GM12878 (cell line): ENCODE data around the gene SEC11A. TPM values are rescaled to one million over a fixed set of nuclear protein-coding genes. Genes with fewer than 3 reads are reported as not detected.

Source experiments
- ATAC-seq: fragments of 200-7000 bp; cut with Tn5 transposase; 3 replicates; pipeline ENCODE4 v1.9.1; 2020; ENCODE audit warnings: mild to moderate bottlenecking, moderate library complexity
- BruUV-seq: library from RNA; stranded (reverse); fragments of 400-500 nt; replicated peaks from 2 replicates; lab custom pipeline; 2021; lab: Mats Ljungman, UMichigan
- CTCF ChIA-PET: fragments of 300-600 bp; sonication (Branson Sonifier 250); formaldehyde crosslinking; extraction: SDS; loops from one replicate; lab custom pipeline; 2021; ENCODE audit warnings: inconsistent platforms; lab: Yijun Ruan, JAX
- POLR2A ChIA-PET: fragments of 350-600 bp; formaldehyde crosslinking; extraction: SDS; loops from one replicate; lab custom pipeline; 2021; ENCODE audit warnings: inconsistent platforms; lab: Charles Lee
- RAD21 ChIA-PET: fragments of 300-600 bp; sonication (Branson Sonifier 250); formaldehyde crosslinking; loops from one replicate; lab custom pipeline; 2023; ENCODE audit warnings: antibody characterized with exemption; ENCODE audit not compliant: unreplicated experiment; lab: Charles Lee
- SMC1A ChIA-PET: fragments of 300-600 bp; sonication (Branson Sonifier 250); formaldehyde crosslinking; loops from one replicate; lab custom pipeline; 2023; ENCODE audit not compliant: unreplicated experiment, uncharacterized antibody; lab: Charles Lee
- DNase-seq: peaks from one replicate; pipeline ENCODE4 v3.0.0-alpha.2; 2011; ENCODE audit warnings: low read depth, low spot score
- FAIRE-seq: peaks from 3 replicates; lab custom pipeline; 2011; peaks lifted over from hg19 to GRCh38; lab: Jason Lieb, UNC
- H2AFZ ChIP-seq: 2 replicates; pipeline ENCODE4 v1.6.0; 2011; ENCODE audit warnings: low read depth, low read length, control low read depth; ENCODE audit not compliant: control insufficient read depth
- H3K27ac ChIP-seq: 2 replicates; pipeline ENCODE4 v1.5.1; 2011; ENCODE audit warnings: control low read depth; ENCODE audit not compliant: control insufficient read depth, insufficient read depth
- H3K27me3 ChIP-seq, 2 experiments: replicated peaks in 1 of 2; 2 replicates each; pipeline versions ENCODE4 v1.6.0 to v1.6.1; 2011; ENCODE audit warnings: low read length in 1 of 2; ENCODE audit not compliant: control insufficient read depth in 2 of 2, insufficient read depth in 2 of 2
- H3K36me3 ChIP-seq, 2 experiments: 2 replicates each; pipeline ENCODE4 v1.5.1; 2011; ENCODE audit warnings: low read length in 1 of 2; ENCODE audit not compliant: control insufficient read depth in 2 of 2, insufficient read depth in 2 of 2
- H3K4me1 ChIP-seq: 2 replicates; pipeline ENCODE4 v1.6.1; 2011; ENCODE audit warnings: mild to moderate bottlenecking, low read length, moderate library complexity, mixed read lengths; ENCODE audit not compliant: control insufficient read depth, insufficient read depth
- H3K4me2 ChIP-seq: 2 replicates; pipeline ENCODE4 v1.6.0; 2011; ENCODE audit warnings: control low read depth; ENCODE audit not compliant: control insufficient read depth, insufficient read depth
- H3K4me3 ChIP-seq: fragments of 200-600 bp; sonication (generic); 2 replicates; pipeline ENCODE4 v1.5.1; 2016
- H3K79me2 ChIP-seq: 2 replicates; pipeline ENCODE4 v1.6.0; 2011; ENCODE audit warnings: low read length; ENCODE audit not compliant: control insufficient read depth, insufficient read depth
- H3K9ac ChIP-seq: 2 replicates; pipeline ENCODE4 v1.8.0; 2011; ENCODE audit warnings: low read length, control low read depth, mixed read lengths; ENCODE audit not compliant: control insufficient read depth, insufficient read depth
- H3K9me3 ChIP-seq: replicated peaks from 3 replicates; pipeline ENCODE4 v1.5.1; 2011; ENCODE audit warnings: mild to moderate bottlenecking, low read length; ENCODE audit not compliant: control insufficient read depth, insufficient read depth
- H4K20me1 ChIP-seq: 2 replicates; pipeline ENCODE4 v1.6.0; 2011; ENCODE audit not compliant: control insufficient read depth, insufficient read depth
- BCLAF1 ChIP-seq: fragments of 450-650 bp; IDR thresholded peaks from 2 replicates; pipeline ENCODE4 v1.6.1; 2017; ENCODE audit warnings: antibody characterized with exemption, mild to moderate bottlenecking, moderate library complexity
- HDAC2 ChIP-seq: fragments of 200-600 bp; sonication (generic); IDR thresholded peaks from 2 replicates; pipeline ENCODE4 v1.6.1; 2017
- IKZF2 ChIP-seq, 2 experiments: fragments of 450-650 bp; IDR thresholded peaks; 2 replicates each; pipeline ENCODE4 v1.6.1; 2017; ENCODE audit warnings: mild to moderate bottlenecking in 2 of 2, moderate library complexity in 2 of 2
- KDM1A ChIP-seq: fragments of 200-600 bp; sonication (generic); IDR thresholded peaks from 2 replicates; pipeline ENCODE4 v1.6.1; 2016; ENCODE audit warnings: borderline replicate concordance
- RELB ChIP-seq: fragments of 450-650 bp; IDR thresholded peaks from 2 replicates; pipeline ENCODE4 v1.6.1; 2017; ENCODE audit warnings: low read depth, mild to moderate bottlenecking, moderate library complexity
- YY1 ChIP-seq: IDR thresholded peaks from 2 replicates; pipeline ENCODE4 v1.6.1; 2011; ENCODE audit warnings: low read depth, mild to moderate bottlenecking, low read length
- ZSCAN29 ChIP-seq: fragments of 450-650 bp; IDR thresholded peaks from 2 replicates; pipeline ENCODE4 v1.6.1; 2017; ENCODE audit warnings: mild to moderate bottlenecking, moderate library complexity
- WGBS: methylation state at CpG from one replicate; pipeline ENCODE4 v1.1.6; 2016; ENCODE audit warnings: low lambda C conversion rate; ENCODE audit not compliant: insufficient replicate concordance, insufficient coverage; ENCODE audit errors: missing lambda C conversion rate; 5-methylcytosine and 5-hydroxymethylcytosine counted together
- in situ Hi-C: fragments of 300-500 bp; cut with MboI; formaldehyde crosslinking; loops from 9 replicates; pipeline ENCODE4 v1.14.3; 2018; ENCODE audit warnings: mixed read lengths
- intact Hi-C: fragments of 100-400 bp; cut with micrococcal nuclease; formaldehyde crosslinking; loops from one replicate; pipeline ENCODE4 v1.14.2; 2022; ENCODE audit not compliant: unreplicated experiment
- polyA plus RNA-seq, 11 experiments: library from polyadenylated mRNA; depleted of rRNA in 4 of 11; unstranded in 6 of 11; stranded (reverse) in 5 of 11; fragments of >200 nt; fragmentation: Nextera tagmentation in 4 of 11; fragmentation: Illumina TruSeq in 1 of 11; extraction: Ambion mirVana in 4 of 11; extraction: Trizol in 1 of 11; gene quantifications; 1 replicate in 1 of 11; 2 replicates in 10 of 11; pipeline versions ENCODE4 v1.2.1 to v1.2.3, GENCODE V29; 2011 to 2016; ENCODE audit warnings: inconsistent platforms in 2 of 11, missing spikeins in 2 of 11, low read depth in 1 of 11
- total RNA-seq, 4 experiments: library from RNA; depleted of rRNA in 3 of 4; stranded (reverse); fragments of >200 nt in 3 of 4; fragmentation: Illumina TruSeq in 1 of 4; extraction: Trizol in 1 of 4; gene quantifications; 2 replicates each; pipeline versions ENCODE4 v1.2.1 to v1.2.3, GENCODE V29; 2013 to 2021

Gene SEC11A
- total and polyA plus RNA-seq, 10 of the 15 experiments (the other 5 are each of a cell fraction or from before 2014, with no cell fraction given), result 99.2 to 159 (median 143) TPM

GRCh38 chr15:84631706-84632272, 84.2 kb downstream of the SEC11A start:
- Histone ChIP-seq H3K9ac (peak overlapping the region; percentile 65), H3K4me1 (peaks cover 9% of the 10 kb centered on the region), H3K27ac (peak overlapping the region; percentile 70), H3K4me2 (peak overlapping the region; percentile 85), H4K20me1 (no peaks in the 10 kb centered on the region), H3K27me3 (no peaks in the 10 kb centered on the region), H2AFZ (peak overlapping the region; percentile 100), H3K4me3 (peak overlapping the region; percentile 71), H3K9me3 (no peaks in the 10 kb centered on the region), H3K79me2 (no peaks in the 10 kb centered on the region; the same call in 1 of the 2 replicates), H3K36me3 (no peaks in the 10 kb centered on the region)
- ChIA-PET CTCF (interaction anchor here (0.5 to 2.7 kb wide), 6 partner anchors 23 to 528 kb away, joined by 3 to 23 read pairs (median 8); partner anchors contain the start of gene WDR73), POLR2A (interaction anchor here (0.8 to 1.8 kb wide), 7 partner anchors 17 to 91 kb away, joined by 3 to 6 read pairs (median 5); partner anchors contain the start of genes SEC11A, WDR73 and ZSCAN2), RAD21 (interaction anchor here (0.9 to 3.2 kb wide), 7 partner anchors 22 to 282 kb away, joined by 3 to 18 read pairs (median 6); partner anchors contain the start of gene WDR73), SMC1A (interaction anchor here (0.7 to 4.3 kb wide), 12 partner anchors 22 to 193 kb away, joined by 3 to 22 read pairs (median 4); partner anchors contain the start of genes WDR73 and ZSCAN2)
- FAIRE-seq (no peak), ATAC-seq (peak; percentile 4), DNase-seq (no peak)
- TF ChIP-seq KDM1A, result no peak
- 0 out of 2 replicates have a peak, but pooled peaks have one; percentile 40 for TF ChIP-seq RELB
- TF ChIP-seq IKZF2 (IDR thresholded peaks at IDR 0.05), result peak; percentile 24 to 37; a peak in 1 of 4 replicates
- TF ChIP-seq YY1, result peak; percentile 64; the same call in 1 of the 2 replicates
- TF ChIP-seq BCLAF1, result no peak
- no peak for TF ChIP-seq HDAC2
- no peak for TF ChIP-seq ZSCAN29
- intact Hi-C loops (loop anchor here (2.0 kb wide), 1 partner anchor 33 kb away; no protein-coding TSS in a partner anchor), in situ Hi-C loops (no loop called here)
- WGBS, result 23% methylated on average over 7 of the region's 7 CpGs
- BruUV-seq, result TSS peak; percentile 84
